ENCODE data around the gene JAG2.

- TF ChIP-seq GATA3 (IDR thresholded peaks at IDR 0.05; ENCODE audit: low read depth, low read length) (no peak), GATA2 (IDR thresholded peaks at IDR 0.05; ENCODE audit: low read depth, low read length) (no peak)
Observed at GRCh38 chr14:105092171-105093037, 76.2 kb downstream of the JAG2 start.
